ENCODE results near the gene ZNF692.
A peak's percentile ranks its signal among the peaks of the same experiment; 100 is the strongest.
"Not testable (repeated sequence)": the region's sequence is repeated elsewhere in the genome, so short reads cannot be mapped to it uniquely, and the experiment has no call there.

ZNF692 gene

DNA sequence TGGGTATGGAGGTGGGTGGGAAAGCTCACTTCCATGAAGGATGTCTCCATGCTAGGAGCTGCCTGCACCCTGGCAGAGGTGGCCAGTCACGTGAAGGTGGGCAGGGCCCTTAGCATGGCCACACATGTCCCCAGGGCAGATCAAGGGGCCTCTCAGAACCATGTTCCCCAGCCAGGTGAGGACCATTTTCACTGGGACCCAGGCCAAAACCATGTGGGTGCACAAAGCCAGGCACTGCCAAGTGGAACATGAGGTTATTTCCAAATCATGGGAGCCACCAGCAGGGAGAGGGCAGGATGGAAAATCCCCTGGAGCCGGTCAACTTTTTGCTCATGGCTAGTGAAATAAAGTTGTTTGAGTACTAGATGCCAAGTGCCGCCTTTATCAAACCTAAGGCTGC lies 9.7 kb downstream of the ZNF692 start:
- DNase-seq: no peak

- no peak for DNase-seq
These were observed 10.3 kb downstream of the ZNF692 start for GRCh38 chr1:248848602-248849001.

GRCh38 chr1:248847956-248848561 lies 10.8 kb downstream of the ZNF692 start:
- DNase-seq: no peak

- no peak for DNase-seq
These were observed 11.5 kb downstream of the ZNF692 start for GRCh38 chr1:248847181-248847955.

GRCh38 chr1:248844526-248844925 lies 14.4 kb downstream of the ZNF692 start:
- DNase-seq: no peak

GRCh38 chr1:248843687-248844086 lies 15.2 kb downstream of the ZNF692 start:
- DNase-seq: no peak

- DNase-seq: no peak
These were observed 16.0 kb downstream of the ZNF692 start for GRCh38 chr1:248842781-248843331.

GRCh38 chr1:248841702-248842395 lies 17.0 kb downstream of the ZNF692 start:
- peak; percentile 59 for DNase-seq

- no peak for DNase-seq
These were observed 17.9 kb downstream of the ZNF692 start for GRCh38 chr1:248840946-248841345.

GRCh38 chr1:248839168-248839555 lies 19.7 kb downstream of the ZNF692 start:
- no peak for DNase-seq

DNA sequence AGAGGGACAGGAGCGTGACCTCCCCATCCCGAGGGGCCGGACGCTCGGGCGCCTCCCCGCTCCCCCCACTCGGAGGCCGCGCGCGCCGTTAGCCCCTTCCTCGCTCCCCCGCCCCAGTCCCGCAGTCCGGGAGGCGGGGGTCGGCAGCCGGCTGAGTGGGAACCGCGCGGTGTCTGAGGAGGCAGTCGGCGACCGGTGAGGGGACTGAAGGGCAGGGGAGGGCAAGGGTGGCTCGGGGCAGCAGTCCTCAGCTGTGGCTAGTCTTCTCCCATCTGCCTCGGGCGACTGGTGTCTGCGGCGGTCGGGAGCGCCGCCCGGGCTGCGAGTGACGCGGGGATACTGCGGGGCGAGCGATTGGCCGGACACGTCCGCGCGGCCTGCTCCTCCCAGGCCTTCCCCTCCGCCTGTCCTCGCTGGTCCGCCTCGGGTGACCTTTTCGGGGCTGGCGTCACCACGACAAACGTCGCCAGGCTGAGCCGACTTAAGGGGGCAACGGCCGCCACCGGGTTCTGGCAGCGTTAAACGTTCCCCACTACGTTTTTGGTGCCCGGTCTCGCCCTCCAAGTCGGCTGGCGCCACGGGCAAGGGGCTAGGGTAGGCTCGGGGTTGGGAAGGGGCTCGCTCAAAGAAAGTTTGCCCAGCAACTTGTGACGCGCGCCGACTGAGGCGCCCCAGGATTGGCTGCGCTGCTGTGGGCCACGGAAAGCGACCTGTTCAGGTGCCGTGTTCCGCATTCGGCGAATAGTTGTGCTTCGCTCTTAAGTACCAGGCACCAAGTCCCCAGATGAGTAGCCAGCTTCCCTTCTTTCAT lies 20.3 kb downstream of the ZNF692 start:
- peak; percentile 85 for DNase-seq

GRCh38 chr1:248837781-248838356 lies 21.0 kb downstream of the ZNF692 start, which contains the start of gene ZNF672:
TSS of gene ZNF672 (plus strand) at chr1:248838224. CDS start at chr1:248847275, 9,051 bp downstream.
- DNase-seq: peak; percentile 98

DNA sequence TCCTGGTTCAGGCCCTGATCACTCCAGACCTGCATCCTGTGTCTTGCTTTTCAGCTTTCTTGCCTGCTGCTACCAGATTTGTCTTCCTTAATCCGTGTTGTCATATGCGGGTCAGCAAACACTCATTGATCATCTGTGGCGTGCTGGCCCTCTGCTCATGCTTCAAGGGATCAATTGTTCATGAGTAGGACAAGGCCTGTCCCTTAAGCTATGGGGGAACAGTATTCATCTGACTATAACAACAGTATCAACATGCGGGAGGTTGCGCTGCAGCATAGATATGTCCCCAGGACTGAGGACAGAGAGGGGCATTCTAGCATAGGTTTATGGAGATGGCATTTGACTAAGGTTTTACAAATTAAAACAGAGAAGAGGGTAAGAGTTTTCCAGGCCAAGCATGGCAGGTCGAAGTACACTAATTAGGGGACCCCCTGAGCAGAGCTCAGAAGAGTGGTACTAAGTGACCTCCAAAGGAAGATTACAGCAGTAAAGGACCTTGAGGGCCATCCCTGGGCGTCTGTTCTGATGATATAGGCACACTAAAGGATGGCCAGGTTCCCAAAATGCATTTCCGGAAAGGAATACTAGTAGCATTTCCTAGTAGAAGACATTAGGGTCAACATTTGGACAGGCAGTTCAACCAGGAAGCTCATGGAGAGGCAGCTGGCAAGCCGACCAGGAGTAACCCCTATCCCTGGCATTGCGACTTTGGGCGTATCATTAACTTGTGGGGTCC lies 21.7 kb downstream of the ZNF692 start:
- no peak for DNase-seq

DNA sequence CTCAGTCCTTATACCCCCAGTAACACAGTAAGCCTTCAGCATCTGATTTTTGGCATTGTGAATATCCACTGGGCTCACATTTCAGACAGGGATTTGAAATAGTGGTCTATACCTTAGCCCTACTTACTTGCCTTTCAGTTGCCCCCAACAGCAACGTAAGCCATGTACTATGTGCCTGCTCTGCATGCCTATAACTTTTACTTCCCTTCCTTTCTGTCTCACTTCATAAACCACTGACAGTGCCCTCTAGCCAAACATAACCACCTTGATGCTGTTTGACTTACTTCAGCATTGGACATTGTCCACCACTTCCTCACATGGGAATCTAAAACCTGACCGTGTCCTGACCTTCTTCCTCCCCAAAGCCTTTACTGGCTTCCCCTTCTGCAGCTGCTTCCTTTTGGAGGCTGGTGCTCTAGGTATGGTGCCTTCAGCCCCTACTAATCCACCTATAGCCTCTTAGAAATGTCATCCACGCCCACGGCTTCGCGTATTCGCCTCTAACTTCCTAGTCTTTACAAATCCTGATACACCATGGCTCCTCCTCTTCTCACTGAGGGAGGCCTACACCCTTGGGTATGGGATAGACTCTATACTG lies 24.4 kb downstream of the ZNF692 start:
- DNase-seq: no peak

GRCh38 chr1:248831842-248832241 lies 27.0 kb downstream of the ZNF692 start:
- DNase-seq: no peak

- not testable (repeated sequence) for DNase-seq
These were observed 28.2 kb downstream of the ZNF692 start for GRCh38 chr1:248830718-248831017.

GRCh38 chr1:248828845-248829244 lies 30.0 kb downstream of the ZNF692 start:
- DNase-seq: peak; percentile 73

DNA sequence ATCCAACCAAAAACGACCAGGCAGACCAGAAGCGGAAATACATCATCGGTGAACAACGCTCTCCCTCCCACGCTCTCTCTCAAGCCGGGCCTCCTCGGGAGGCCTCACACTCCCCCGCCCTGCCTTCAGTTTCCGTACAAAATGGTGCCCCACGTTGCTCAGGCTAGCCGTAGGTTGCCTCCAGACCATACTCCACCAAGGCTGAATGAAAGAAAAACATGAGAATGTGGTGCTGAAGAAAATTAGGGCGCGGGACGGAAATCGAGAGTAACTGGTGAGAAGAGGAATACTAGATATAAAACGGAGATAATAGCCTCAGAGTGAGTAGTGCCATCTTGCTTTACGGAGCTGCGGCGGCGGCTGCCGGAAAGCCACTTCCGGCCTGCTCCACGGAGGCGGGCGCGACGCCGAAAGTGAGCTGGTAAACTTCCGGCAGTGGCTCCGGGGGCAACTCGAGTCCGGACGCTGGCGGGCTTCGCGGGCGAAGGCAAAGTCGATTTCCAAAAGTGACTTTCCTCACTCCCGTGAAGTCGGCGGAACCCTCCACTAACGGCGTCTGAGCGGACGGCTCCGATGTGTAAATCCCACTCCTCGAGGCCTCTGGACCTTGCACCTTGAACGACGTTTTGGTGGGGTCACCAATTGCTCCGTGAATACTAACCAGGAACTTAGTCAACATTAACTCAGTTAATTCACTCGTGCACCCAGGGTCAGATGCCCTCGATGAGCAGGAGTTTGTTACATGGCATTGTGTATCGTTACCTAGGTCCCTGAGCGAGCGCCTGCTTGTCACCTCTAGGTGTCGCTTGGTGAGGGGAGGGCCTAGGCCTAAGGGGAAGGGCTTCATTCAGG lies 32.8 kb downstream of the ZNF692 start, which contains the start of gene SH3BP5L:
TSS of gene SH3BP5L (minus strand) at position 7 of the 852 bp plus-strand sequence. CDS start 980 bp downstream, outside the sequence.
- DNase-seq: peak; percentile 95

DNA sequence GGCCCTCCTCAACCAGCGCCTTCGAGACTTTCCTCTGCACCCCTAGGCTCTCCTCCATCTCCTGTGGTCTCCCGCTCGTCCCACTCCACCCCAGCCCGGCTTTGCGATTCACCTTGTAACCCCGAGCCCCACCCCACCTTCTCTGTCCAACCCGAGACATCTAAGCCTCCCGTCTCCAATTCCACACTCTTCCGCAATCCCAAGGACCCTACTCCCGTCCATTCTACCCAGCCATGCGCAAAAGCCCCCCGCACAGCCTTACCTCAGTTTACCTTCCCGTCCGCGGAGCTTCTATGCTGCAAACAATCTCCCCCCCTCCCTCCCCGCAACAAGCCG lies 33.3 kb downstream of the ZNF692 start:
- no peak for DNase-seq

DNA sequence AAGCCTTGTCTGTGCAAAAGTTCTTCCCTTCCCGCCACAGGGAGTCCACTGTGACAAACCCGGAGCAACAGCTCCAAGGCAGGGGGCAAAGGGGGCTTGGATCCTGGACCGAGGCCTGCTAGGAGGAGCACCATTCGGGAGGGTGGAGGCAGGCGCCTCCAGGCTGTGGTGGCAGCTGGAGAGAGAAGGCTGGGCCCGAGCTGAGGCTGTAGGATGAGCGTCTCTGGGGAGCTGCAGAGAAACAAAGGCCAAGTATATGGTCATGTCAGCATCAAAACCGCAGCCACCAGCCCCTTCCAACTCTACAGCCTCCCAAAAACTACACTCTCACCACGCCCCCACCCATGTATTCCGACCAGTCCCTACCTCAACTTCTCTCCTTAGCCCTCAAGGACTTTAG lies 33.7 kb downstream of the ZNF692 start:
- DNase-seq: no peak
